GM12878 (cell line): ENCODE data around the gene IRF4. TPM values are rescaled to one million over a fixed set of nuclear protein-coding genes. Genes with fewer than 3 reads are reported as not detected.

Source experiments
- BACH1 ChIP-seq: fragments of 450-650 bp; IDR thresholded peaks from 2 replicates; pipeline ENCODE4 v1.6.1; 2017; ENCODE audit warnings: mild to moderate bottlenecking, borderline replicate concordance
- BHLHE40 ChIP-seq, 2 experiments: fragments of 450-650 bp in 1 of 2; IDR thresholded peaks; 2 replicates each; pipeline ENCODE4 v1.6.1; 2011 to 2017; ENCODE audit warnings: low read depth in 2 of 2, borderline replicate concordance in 1 of 2, improper control_type of control experiment in 1 of 2, low read length in 1 of 2, mild to moderate bottlenecking in 1 of 2
- HDAC2 ChIP-seq: fragments of 200-600 bp; sonication (generic); IDR thresholded peaks from 2 replicates; pipeline ENCODE4 v1.6.1; 2017
- IKZF2 ChIP-seq, 2 experiments: fragments of 450-650 bp; IDR thresholded peaks; 2 replicates each; pipeline ENCODE4 v1.6.1; 2017; ENCODE audit warnings: mild to moderate bottlenecking in 2 of 2, moderate library complexity in 2 of 2
- IRF3 ChIP-seq: fragments of 450-650 bp; IDR thresholded peaks from 2 replicates; pipeline ENCODE4 v1.6.1; 2014; ENCODE audit warnings: mild to moderate bottlenecking
- KLF5 ChIP-seq: fragments of 450-650 bp; IDR thresholded peaks from 2 replicates; pipeline ENCODE4 v1.6.1; 2014; ENCODE audit warnings: mild to moderate bottlenecking; ENCODE audit not compliant: partially characterized antibody
- NFXL1 ChIP-seq: fragments of 450-650 bp; IDR thresholded peaks from 2 replicates; pipeline ENCODE4 v1.6.1; 2017; ENCODE audit warnings: antibody characterized with exemption, mild to moderate bottlenecking, borderline replicate concordance
- POLR2A ChIP-seq: IDR thresholded peaks from 2 replicates; pipeline ENCODE4 v1.6.1; 2011; ENCODE audit warnings: low read depth, mild to moderate bottlenecking, low read length
- POLR2AphosphoS2 ChIP-seq: IDR thresholded peaks from 2 replicates; pipeline ENCODE4 v1.6.1; 2011; ENCODE audit warnings: low read depth, mild to moderate bottlenecking, low read length, improper control_type of control experiment, moderate library complexity
- RAD21 ChIP-seq: IDR thresholded peaks from 2 replicates; pipeline ENCODE4 v1.6.1; 2011; ENCODE audit warnings: mild to moderate bottlenecking, low read depth, low read length, moderate library complexity; ENCODE audit not compliant: insufficient read depth
- RB1 ChIP-seq: fragments of 450-650 bp; formaldehyde crosslinking; IDR thresholded peaks from 2 replicates; pipeline ENCODE4 v1.6.1; 2017; ENCODE audit warnings: mild to moderate bottlenecking, borderline replicate concordance
- SUPT20H ChIP-seq: IDR thresholded peaks from 2 replicates; pipeline ENCODE4 v1.6.1; 2011; ENCODE audit warnings: low read depth, mild to moderate bottlenecking, low read length, moderate library complexity, borderline replicate concordance; ENCODE audit not compliant: control insufficient read depth
- TCF12 ChIP-seq: IDR thresholded peaks from 2 replicates; pipeline ENCODE4 v1.6.1; 2011; ENCODE audit warnings: low read depth, mild to moderate bottlenecking, low read length
- TCF7 ChIP-seq: IDR thresholded peaks from 2 replicates; pipeline ENCODE4 v1.6.1; 2014; ENCODE audit warnings: antibody characterized with exemption, borderline replicate concordance
- ZBTB40 ChIP-seq: fragments of 450-650 bp; IDR thresholded peaks from 2 replicates; pipeline ENCODE4 v1.6.1; 2016; ENCODE audit warnings: mild to moderate bottlenecking, moderate library complexity, borderline replicate concordance
- ZNF384 ChIP-seq: IDR thresholded peaks from 2 replicates; pipeline ENCODE4 v1.6.1; 2012; ENCODE audit warnings: low read depth, mild to moderate bottlenecking, low read length, improper control_type of control experiment, borderline replicate concordance
- ZNF592 ChIP-seq: fragments of 450-650 bp; IDR thresholded peaks from 2 replicates; pipeline ENCODE4 v1.6.1; 2017; ENCODE audit warnings: mild to moderate bottlenecking, moderate library complexity
- ZNF622 ChIP-seq: fragments of 450-650 bp; IDR thresholded peaks from 2 replicates; pipeline ENCODE4 v1.6.1; 2017; ENCODE audit warnings: mild to moderate bottlenecking, inconsistent platforms
- polyA plus RNA-seq, 11 experiments: library from polyadenylated mRNA; depleted of rRNA in 4 of 11; unstranded in 6 of 11; stranded (reverse) in 5 of 11; fragments of >200 nt; fragmentation: Nextera tagmentation in 4 of 11; fragmentation: Illumina TruSeq in 1 of 11; extraction: Ambion mirVana in 4 of 11; extraction: Trizol in 1 of 11; gene quantifications; 1 replicate in 1 of 11; 2 replicates in 10 of 11; pipeline versions ENCODE4 v1.2.1 to v1.2.3, GENCODE V29; 2011 to 2016; ENCODE audit warnings: inconsistent platforms in 2 of 11, missing spikeins in 2 of 11, low read depth in 1 of 11
- total RNA-seq, 4 experiments: library from RNA; depleted of rRNA in 3 of 4; stranded (reverse); fragments of >200 nt in 3 of 4; fragmentation: Illumina TruSeq in 1 of 4; extraction: Trizol in 1 of 4; gene quantifications; 2 replicates each; pipeline versions ENCODE4 v1.2.1 to v1.2.3, GENCODE V29; 2013 to 2021

The IRF4 gene
- total and polyA plus RNA-seq, 10 of the 15 experiments (the other 5 are each of a cell fraction or from before 2014, with no cell fraction given), result 50.0 to 495 (median 257) TPM

- TF ChIP-seq TCF12, result no peak
- TF ChIP-seq IKZF2 (IDR thresholded peaks at IDR 0.05), result peak in 1 of 2 experiments; percentile 17; a peak in 1 of 4 replicates
- TF ChIP-seq IRF3, result no peak
- peak; percentile 24; the same call in 1 of the 2 replicates for TF ChIP-seq POLR2AphosphoS2
- TF ChIP-seq BACH1, result peak; percentile 44; the same call in 1 of the 2 replicates
- TF ChIP-seq SUPT20H, result no peak
- TF ChIP-seq NFXL1, result no peak
- TF ChIP-seq ZNF592, result no peak
- no peak for TF ChIP-seq RAD21
- TF ChIP-seq ZBTB40, result peak; percentile 14; the same call in 1 of the 2 replicates
- no peak for TF ChIP-seq KLF5
- no peak for TF ChIP-seq HDAC2
- TF ChIP-seq BHLHE40 (IDR thresholded peaks at IDR 0.05; ENCODE audit: borderline replicate concordance in 1 of 2, low read depth in 2 of 2, low read length in 1 of 2), result peak; percentile 18 to 44; a peak in 2 of 4 replicates
- peak; percentile 85 for TF ChIP-seq POLR2A
- TF ChIP-seq ZNF622, result no peak
- no peak for TF ChIP-seq TCF7
- no peak for TF ChIP-seq ZNF384
- TF ChIP-seq RB1, result no peak
These were observed 2.1 kb downstream of the IRF4 start (continued) for GRCh38 chr6:393391-394221.
